ENCODE data around the gene ATP13A5.

The ATP13A5 gene

GRCh38 chr3:193396451-193397244 is 18.1 kb upstream of the ATP13A5 start:
- TF ChIP-seq, protein P1, sequence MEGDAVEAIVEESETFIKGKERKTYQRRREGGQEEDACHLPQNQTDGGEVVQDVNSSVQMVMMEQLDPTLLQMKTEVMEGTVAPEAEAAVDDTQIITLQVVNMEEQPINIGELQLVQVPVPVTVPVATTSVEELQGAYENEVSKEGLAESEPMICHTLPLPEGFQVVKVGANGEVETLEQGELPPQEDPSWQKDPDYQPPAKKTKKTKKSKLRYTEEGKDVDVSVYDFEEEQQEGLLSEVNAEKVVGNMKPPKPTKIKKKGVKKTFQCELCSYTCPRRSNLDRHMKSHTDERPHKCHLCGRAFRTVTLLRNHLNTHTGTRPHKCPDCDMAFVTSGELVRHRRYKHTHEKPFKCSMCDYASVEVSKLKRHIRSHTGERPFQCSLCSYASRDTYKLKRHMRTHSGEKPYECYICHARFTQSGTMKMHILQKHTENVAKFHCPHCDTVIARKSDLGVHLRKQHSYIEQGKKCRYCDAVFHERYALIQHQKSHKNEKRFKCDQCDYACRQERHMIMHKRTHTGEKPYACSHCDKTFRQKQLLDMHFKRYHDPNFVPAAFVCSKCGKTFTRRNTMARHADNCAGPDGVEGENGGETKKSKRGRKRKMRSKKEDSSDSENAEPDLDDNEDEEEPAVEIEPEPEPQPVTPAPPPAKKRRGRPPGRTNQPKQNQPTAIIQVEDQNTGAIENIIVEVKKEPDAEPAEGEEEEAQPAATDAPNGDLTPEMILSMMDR (IDR thresholded peaks at IDR 0.05; ENCODE audit: low read depth, low read length): no peak
- no peak for DNase-seq (ENCODE audit: low read depth in 2 of 2)

DNA sequence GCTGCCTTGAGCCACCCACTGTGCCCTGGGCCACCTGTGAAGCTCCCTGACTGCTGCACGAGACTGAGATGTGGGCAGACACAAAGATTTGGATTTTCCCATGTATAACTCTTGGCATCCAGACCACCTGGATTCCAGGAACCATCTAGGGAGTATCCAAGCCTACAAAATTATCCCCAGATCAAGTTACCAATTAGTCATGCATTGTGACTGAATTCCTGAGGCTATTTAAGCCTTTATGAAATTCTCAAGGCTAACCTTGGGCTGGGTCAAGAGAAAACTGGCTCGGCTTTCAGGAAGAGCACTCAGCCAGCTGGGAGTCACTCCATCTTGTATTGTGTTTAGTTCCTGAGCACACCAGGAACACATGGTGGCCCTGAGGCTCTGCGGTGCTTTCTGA is 13.3 kb upstream of the ATP13A5 start:
- DNase-seq (ENCODE audit: low read depth in 2 of 2): no peak
- no peak overlapping the region for H3K4me3 ChIP-seq (replicated peaks in 1 of 2; ENCODE audit: low read depth in 2 of 2, low read length in 2 of 2)
- TF ChIP-seq, protein P1 (IDR thresholded peaks at IDR 0.05; ENCODE audit: low read depth, low read length): no peak

More at GRCh38 chr3:193396451-193397244, 18.1 kb upstream of the ATP13A5 start:
- H3K4me3 ChIP-seq (replicated peaks in 1 of 2; ENCODE audit: low read depth in 2 of 2, low read length in 2 of 2): no peak overlapping the region

GRCh38 chr3:193389335-193389734 is 10.8 kb upstream of the ATP13A5 start:
- DNase-seq (ENCODE audit: low read depth in 2 of 2): no peak
- TF ChIP-seq, protein P1 (IDR thresholded peaks at IDR 0.05; ENCODE audit: low read depth, low read length): no peak
- H3K4me3 ChIP-seq (replicated peaks in 1 of 2; ENCODE audit: low read depth in 2 of 2, low read length in 2 of 2): no peak overlapping the region

- TF ChIP-seq, protein P1 (IDR thresholded peaks at IDR 0.05; ENCODE audit: low read depth, low read length): no peak
- DNase-seq (ENCODE audit: low read depth in 2 of 2): no peak
- no peak overlapping the region for H3K4me3 ChIP-seq (replicated peaks in 1 of 2; ENCODE audit: low read depth in 2 of 2, low read length in 2 of 2)
Observed at GRCh38 chr3:193388361-193388760, 9.8 kb upstream of the ATP13A5 start.

GRCh38 chr3:193387596-193387995 is 9.0 kb upstream of the ATP13A5 start:
- no peak for DNase-seq (ENCODE audit: low read depth in 2 of 2)

GRCh38 chr3:193377591-193377990 is 962 bp downstream of the ATP13A5 start:
- H3K4me3 ChIP-seq (replicated peaks in 1 of 2; ENCODE audit: low read depth in 2 of 2, low read length in 2 of 2): no peak overlapping the region
- TF ChIP-seq, protein P1 (IDR thresholded peaks at IDR 0.05; ENCODE audit: low read depth, low read length): no peak
- DNase-seq (ENCODE audit: low read depth in 2 of 2): no peak

More at GRCh38 chr3:193387596-193387995, 9.0 kb upstream of the ATP13A5 start:
- no peak overlapping the region for H3K4me3 ChIP-seq (replicated peaks in 1 of 2; ENCODE audit: low read depth in 2 of 2, low read length in 2 of 2)
- TF ChIP-seq, protein P1 (IDR thresholded peaks at IDR 0.05; ENCODE audit: low read depth, low read length): no peak

All from cardiac fibroblast (primary cell).